ENCODE data around the gene HOXA1.

The HOXA1 gene

DNA sequence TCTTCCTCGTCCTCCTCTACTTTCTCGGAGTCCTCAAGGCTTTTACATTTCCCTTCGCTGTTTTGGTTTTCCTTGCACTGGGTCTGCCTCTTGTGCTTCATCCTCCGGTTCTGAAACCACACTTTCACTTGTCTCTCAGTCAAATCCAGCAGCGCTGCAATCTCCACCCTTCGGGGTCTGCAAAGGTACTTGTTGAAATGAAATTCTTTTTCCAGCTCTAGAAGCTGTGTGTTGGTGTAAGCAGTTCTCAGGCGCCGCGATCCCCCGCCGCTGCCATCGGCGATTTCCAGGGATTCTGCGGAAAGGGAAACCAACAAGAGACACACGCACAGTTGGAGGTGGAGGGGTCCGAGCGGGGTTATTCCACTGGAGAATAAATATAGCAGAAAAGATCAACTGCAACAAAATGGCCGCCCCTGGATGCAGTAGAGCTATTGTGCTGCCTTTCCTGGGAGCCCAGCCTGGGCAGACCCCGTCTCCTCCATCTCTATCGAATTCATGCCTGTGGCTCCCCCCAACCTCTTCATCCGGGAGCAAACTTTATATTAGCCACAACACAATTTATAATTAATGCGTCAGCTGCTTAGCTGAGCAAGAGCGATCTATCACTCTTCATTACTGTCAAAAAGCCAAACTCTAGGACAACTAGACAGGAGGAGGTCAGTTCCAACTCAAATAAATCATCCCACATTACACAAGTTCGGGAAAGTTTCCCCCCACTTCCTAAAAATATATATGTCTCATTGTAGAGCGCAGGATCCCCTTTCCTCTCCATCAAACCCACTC, 5.6 kb upstream of the HOXA1 start:
- CTCF ChIA-PET, result no interaction called here
- POLR2A ChIA-PET, result interaction anchor here (0.7 kb wide), 1 partner anchor 13 kb away, joined by 4 read pairs; no protein-coding TSS in a partner anchor
- TF ChIP-seq, protein P1, sequence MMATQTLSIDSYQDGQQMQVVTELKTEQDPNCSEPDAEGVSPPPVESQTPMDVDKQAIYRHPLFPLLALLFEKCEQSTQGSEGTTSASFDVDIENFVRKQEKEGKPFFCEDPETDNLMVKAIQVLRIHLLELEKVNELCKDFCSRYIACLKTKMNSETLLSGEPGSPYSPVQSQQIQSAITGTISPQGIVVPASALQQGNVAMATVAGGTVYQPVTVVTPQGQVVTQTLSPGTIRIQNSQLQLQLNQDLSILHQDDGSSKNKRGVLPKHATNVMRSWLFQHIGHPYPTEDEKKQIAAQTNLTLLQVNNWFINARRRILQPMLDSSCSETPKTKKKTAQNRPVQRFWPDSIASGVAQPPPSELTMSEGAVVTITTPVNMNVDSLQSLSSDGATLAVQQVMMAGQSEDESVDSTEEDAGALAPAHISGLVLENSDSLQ (IDR thresholded peaks at IDR 0.05), result peak; percentile 30; the same call in 1 of the 2 replicates
- TF ChIP-seq LEF1 (IDR thresholded peaks at IDR 0.05; ENCODE audit: borderline replicate concordance), result no peak
- DNase-seq (ENCODE audit: extremely low spot score), result no peak

DNA sequence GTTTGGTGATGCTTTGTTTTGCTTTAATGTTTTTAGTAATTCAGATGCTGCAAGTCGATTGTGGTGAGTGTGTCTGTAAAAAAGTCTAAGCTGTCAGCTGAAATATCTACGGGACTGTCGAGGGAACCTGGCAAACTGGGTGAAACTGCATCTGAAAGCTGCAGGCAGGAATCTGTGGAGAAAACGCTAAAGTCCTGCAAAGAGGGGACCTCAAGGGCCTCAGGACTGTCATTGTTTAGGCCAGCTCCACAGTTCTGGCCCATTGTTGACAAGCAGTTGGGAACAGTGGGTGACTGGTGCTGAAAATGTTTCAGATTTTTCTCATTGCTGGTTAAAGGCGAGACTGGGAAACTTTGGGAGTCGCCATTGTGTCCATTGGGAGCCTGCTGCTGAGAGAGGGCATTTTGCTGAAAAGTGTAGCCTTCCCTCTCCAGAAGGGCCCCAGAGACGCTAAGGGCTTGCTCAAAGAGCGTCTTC, 4.9 kb upstream of the HOXA1 start:
- ChIA-PET POLR2A (interaction anchor here (0.7 to 1.0 kb wide), 2 partner anchors 10 to 14 kb away, joined by 3 to 4 read pairs; no protein-coding TSS in a partner anchor), CTCF (no interaction called here)
- DNase-seq (ENCODE audit: extremely low spot score), result no peak
- TF ChIP-seq SUZ12 (IDR thresholded peaks at IDR 0.05) (no peak), FOXM1 (IDR thresholded peaks at IDR 0.05; ENCODE audit: borderline replicate concordance) (no peak), FOXA1 (IDR thresholded peaks at IDR 0.05) (no peak), ARNT (IDR thresholded peaks at IDR 0.05) (no peak), TARDBP (IDR thresholded peaks at IDR 0.05) (no peak), CTBP1 (IDR thresholded peaks at IDR 0.05; ENCODE audit: borderline replicate concordance) (no peak), HDGF (IDR thresholded peaks at IDR 0.05; ENCODE audit: borderline replicate concordance) (no peak), NFRKB (IDR thresholded peaks at IDR 0.05) (no peak), SP1 (IDR thresholded peaks at IDR 0.05) (no peak)
- TF ChIP-seq, protein P1 (IDR thresholded peaks at IDR 0.05), result no peak

DNA sequence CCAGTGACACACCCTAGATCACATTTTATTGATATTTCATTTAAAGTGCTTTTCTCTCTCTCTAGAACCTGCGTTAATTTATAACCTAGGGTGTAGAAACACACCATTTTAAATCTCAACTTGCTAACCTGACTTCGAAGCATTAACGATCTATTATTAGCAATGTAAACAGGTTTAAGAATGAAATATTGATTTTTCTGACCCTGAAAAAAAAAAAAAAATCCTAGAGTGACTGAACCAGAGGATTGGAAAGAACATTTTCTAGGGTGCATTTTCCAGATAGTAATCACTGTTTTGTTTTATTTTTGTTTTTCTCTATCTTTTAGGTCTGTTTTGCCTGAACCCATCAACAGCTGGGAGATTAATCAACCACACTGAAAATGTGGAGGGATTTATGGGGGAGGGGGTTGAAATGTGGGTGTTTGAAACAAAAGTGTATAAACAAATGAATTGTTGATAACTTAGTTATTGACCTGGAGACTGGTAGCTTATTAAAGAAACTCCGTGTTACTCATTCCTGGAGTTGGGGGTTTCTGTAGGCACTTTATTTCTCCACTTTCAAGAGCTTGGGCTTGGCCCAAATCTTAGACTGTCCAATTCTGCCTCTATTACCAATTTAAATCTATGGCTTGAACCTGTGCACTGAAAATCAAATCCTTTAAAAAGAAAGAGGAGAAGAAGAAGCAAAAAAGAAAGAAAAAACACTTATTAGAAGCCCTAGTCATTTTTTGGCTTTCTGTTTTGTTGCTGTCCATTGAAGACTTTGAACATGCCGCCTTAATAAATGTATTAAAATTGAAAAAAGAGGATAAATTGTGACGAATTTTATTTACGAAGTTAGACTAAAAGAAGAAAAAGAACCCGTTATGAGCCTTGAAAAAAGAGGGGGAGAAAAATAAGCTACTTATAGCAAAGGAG, 3.9 kb upstream of the HOXA1 start:
- no peak for DNase-seq (ENCODE audit: extremely low spot score)
- POLR2A ChIA-PET, result interaction anchor here (1.0 to 4.8 kb wide), 9 partner anchors 10 to 242 kb away, joined by 3 to 31 read pairs (median 5); partner anchors contain the start of genes HOXA3, HOXA4 and HOXA5
- CTCF ChIA-PET, result interaction anchor here (0.8 kb wide), 1 partner anchor 34 kb away, joined by 3 read pairs; no protein-coding TSS in a partner anchor
- TF ChIP-seq ELF4 (IDR thresholded peaks at IDR 0.05) (no peak), LEF1 (IDR thresholded peaks at IDR 0.05; ENCODE audit: borderline replicate concordance) (no peak), NFRKB (IDR thresholded peaks at IDR 0.05) (no peak), L3MBTL2 (conservative IDR thresholded peaks at IDR 0.05) (no peak), HDGF (IDR thresholded peaks at IDR 0.05; ENCODE audit: borderline replicate concordance) (no peak), SP1 (IDR thresholded peaks at IDR 0.05) (no peak)

DNA sequence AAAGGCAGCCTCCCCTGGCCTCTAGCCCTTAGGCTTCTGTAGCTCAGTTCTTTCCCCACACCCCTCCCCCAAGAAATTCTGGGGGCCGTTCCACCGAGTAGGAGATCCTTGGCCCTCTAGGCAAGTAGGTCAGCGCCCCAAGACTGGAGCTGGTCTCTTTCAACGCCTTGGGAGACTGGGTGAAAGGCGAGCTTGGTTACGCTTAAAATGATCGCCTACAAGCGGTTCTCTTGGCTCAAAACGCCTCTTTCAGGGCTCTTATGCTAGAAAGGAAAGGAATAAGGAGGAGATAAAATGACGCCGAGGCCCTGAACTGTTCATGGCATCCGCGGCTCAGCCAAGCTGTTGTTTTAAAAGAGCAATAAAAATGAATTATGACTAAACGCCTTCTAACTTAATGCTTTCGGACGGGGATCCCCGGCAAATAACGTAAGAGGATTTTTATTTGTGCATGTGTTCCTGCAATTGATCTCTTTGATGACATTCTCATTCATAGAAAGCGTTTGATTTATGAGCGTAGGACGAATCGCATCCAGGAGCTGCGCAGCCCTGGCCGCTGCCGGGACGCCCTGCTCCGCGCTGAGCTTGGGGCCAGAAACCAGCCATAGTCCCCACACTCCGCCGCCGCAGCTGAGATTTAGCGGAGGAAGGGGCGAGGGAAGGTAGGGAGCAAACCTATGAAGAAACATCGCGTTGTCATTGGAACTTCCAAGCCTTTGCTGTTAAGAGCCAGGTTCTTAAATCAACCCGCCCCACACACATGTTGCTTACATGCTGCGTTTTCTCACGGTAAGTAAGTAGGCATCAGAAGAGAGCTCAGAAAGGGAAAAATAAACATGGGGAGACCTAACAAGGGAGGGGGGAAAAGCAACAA, 3.0 kb upstream of the HOXA1 start:
- CTCF ChIA-PET, result interaction anchor here (0.8 to 0.9 kb wide), 3 partner anchors 35 to 52 kb away, joined by 3 to 4 read pairs (median 3); no protein-coding TSS in a partner anchor
- POLR2A ChIA-PET, result interaction anchor here (0.8 to 4.8 kb wide), 13 partner anchors 11 to 241 kb away, joined by 3 to 31 read pairs (median 5); partner anchors contain the start of genes HOXA3, HOXA4 and HOXA5

DNA sequence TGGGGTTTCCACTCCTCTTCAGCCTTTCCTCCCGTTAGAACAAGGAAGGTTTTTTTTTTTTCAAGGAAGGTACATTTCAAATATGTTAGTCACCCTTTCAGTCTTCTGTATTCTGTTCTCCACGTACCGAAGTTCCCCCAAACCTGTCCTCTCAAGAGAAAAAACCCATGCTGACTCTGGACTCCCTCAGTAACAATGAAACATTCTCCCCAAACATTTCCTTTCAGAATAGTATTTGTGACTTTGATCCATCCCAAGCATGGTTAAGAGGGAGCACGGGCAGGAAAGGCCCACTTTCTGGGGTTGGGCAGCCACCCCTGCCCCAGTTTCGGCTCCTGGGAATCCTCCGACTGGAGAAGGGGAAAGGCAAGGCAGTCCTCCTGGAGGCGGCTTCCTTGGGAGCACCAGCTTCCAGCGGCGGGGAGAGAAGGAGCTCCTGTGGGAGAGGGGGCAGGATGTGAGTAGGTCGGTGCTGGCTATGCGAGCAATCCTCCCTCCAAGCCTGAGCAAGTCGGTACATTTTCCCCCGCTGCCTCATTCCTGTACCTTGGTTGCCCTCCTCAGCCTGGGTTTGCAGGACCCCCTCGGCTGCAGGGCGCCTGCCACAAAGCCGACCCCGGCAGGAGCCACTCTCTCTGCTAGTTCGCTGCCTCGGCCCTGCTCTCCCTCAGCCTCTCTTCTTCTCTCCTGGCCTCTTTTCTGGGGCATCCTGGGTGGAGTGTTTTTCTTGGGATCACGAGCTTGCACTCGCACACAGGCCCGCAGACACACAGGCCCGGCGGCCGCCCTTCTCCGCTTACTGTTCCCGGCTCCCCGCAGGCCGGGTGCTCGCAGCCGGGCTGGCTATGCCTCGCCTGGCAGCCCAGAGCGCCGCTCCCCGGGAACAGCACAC, 2.1 kb upstream of the HOXA1 start:
- ChIA-PET POLR2A (interaction anchor here (0.8 to 4.8 kb wide), 17 partner anchors 8 to 240 kb away, joined by 3 to 31 read pairs (median 5); partner anchors contain the start of genes HOXA4 and HOXA5), CTCF (interaction anchor here (0.8 to 1.6 kb wide), 3 partner anchors 47 to 63 kb away, joined by 3 to 4 read pairs (median 4); no protein-coding TSS in a partner anchor)
- no peak for TF ChIP-seq FOXK2 (IDR thresholded peaks at IDR 0.05)
- DNase-seq (ENCODE audit: extremely low spot score), result no peak

More for the DNA sequence above, 3.0 kb upstream of the HOXA1 start:
- DNase-seq (ENCODE audit: extremely low spot score), result no peak
- TF ChIP-seq, protein P1 (IDR thresholded peaks at IDR 0.05), result peak; percentile 97
- TF ChIP-seq CTBP1 (IDR thresholded peaks at IDR 0.05; ENCODE audit: borderline replicate concordance), result peak; percentile 96
- peak; percentile 58; the same call in 1 of the 2 replicates for TF ChIP-seq ARNT (IDR thresholded peaks at IDR 0.05)
- 0 out of 2 replicates have a peak, but pooled peaks have one; percentile 7 for TF ChIP-seq LEF1 (IDR thresholded peaks at IDR 0.05; ENCODE audit: borderline replicate concordance)
- no peak for TF ChIP-seq FOXK2 (IDR thresholded peaks at IDR 0.05)
- no peak for TF ChIP-seq SP1 (IDR thresholded peaks at IDR 0.05)
